NCI-H1417 treated with DMSO at 0.1 percent for 48 hours (cell line): ENCODE data around the gene MLF1.
"Not testable (repeated sequence)": the region's sequence is repeated elsewhere in the genome, so short reads cannot be mapped to it uniquely, and the experiment has no call there.

Experiments used
- DNase-seq: peaks from one replicate; lab custom pipeline; 2025; lab: John Stamatoyannopoulos, UW

The MLF1 gene, protein sequence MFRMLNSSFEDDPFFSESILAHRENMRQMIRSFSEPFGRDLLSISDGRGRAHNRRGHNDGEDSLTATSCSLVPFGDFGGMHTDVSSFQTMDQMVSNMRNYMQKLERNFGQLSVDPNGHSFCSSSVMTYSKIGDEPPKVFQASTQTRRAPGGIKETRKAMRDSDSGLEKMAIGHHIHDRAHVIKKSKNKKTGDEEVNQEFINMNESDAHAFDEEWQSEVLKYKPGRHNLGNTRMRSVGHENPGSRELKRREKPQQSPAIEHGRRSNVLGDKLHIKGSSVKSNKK

DNA sequence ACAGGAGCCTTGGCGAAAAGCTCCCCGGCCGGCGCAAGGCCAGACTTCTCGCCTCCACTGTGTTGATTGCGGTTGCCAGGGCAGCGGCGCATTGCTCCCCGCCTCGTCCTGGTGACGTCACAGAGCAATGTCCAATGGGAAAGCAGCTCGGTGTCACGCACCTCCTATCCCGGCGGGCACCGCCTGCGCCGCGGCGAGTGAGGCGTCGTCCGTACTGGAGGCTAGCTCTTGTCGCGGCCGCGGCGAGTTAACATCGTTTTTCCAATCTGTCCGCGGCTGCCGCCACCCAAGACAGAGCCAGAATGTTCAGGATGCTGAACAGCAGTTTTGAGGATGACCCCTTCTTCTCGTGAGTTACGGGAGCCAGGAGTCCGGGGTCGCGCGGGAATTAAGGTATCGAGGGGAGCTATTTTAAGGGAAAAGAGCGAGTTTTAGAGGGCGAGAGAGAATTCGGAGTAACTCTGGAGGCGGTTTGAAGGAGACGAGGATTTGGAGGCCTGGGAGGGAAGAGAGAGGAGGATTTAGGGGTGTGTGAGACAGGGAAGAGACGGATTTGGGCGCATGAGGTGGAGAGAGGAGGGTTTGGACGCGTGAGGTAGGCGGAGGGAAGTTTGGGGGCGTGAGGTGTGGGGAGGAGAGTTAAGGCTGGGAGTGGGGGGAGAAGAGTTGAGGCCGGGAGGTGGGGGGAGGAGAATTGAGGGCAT, at the start of gene MLF1:
TSS of gene MLF1 (plus strand) at position 196 of the 704 bp plus-strand sequence. CDS start at position 303, 107 bp downstream.
- peak; percentile 87 for DNase-seq

DNA sequence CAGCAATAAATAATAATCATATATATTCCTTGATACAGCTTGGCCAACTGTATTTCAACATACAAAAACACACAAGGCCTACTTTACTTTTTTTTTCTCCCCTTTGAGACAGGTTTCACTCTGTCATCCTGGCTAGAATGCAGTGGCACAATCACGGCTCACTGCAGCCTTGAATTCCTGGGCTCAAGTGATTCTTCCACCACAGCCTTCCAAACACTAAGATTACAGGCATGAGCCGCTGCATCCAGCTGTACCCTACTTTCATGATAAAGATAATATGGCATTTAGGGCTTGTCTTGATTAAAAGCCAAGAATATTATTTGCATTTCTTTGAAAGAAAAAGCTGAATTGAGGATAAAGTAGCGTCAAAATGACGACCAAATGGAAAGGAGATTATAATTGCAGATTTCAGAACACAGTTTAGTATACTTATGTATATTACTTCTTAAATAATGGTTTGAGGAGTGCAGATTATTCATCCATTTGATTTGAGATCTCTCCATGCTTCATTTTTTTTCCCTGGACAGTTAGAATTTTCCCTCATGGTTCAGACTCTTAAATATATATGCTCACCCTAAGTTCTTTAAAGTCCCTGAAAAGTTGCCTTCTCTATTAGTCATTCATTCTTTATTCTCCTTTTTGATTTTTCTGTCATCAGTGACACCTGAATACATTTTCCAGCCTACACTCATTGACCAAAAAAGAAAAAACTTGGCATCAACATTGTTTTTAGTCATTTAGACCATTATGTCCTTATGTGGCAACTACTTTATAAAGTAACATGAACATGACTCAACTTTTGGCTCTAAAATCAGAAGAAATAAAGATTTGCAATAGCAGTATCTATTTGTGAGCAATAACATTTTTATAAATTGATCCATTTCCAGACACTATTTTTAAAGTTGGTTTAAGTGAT, 48.5 kb upstream of the MLF1 start:
- no peak for DNase-seq

DNA sequence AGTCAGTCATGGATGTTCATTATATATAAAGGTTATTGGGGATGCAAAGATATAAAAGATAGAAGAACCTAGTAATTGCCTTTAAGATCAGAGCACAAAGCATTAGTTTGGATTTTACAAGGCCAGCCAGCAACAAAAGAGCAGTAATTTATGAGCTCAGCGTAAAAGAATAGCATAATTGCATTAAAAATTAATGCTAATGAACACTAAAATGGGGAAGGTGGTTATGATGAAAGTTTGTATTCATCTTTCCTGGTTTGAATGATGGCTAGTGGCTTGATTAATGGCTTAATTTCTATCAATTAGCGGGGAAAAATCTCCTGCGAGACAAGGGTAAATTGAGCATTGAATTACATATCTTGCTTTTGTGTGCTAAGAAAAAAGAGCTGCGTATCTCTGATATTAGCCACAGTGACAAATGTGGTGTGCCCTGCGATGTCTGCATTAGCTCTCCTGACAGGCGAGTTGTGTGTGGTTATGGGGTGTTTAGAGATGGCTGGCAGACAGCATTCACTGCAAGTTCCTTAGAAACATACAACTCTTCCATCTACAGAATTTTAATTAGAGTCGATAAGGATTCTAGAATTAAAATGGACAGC, 42.8 kb upstream of the MLF1 start:
- peak; percentile 86 for DNase-seq

DNA sequence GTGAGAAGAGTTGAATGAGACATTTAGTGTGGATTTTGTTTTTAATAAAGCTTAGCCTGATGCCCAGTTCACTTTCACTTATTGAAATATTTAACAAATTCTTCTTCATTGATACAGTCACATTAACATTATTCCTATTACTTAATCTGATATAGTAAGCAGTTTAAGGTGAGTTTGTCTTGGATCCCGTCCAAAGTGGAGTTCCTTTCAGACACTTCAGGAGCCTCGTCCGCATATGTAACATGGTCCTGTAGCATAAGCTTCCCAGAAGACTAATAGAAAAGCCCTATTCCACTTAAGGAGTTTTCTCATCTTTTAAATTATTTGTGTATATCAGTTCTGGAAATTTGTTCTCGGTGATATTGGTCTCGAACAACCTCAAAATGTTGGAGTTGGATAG, 39.7 kb upstream of the MLF1 start:
- peak; percentile 18 for DNase-seq

DNA sequence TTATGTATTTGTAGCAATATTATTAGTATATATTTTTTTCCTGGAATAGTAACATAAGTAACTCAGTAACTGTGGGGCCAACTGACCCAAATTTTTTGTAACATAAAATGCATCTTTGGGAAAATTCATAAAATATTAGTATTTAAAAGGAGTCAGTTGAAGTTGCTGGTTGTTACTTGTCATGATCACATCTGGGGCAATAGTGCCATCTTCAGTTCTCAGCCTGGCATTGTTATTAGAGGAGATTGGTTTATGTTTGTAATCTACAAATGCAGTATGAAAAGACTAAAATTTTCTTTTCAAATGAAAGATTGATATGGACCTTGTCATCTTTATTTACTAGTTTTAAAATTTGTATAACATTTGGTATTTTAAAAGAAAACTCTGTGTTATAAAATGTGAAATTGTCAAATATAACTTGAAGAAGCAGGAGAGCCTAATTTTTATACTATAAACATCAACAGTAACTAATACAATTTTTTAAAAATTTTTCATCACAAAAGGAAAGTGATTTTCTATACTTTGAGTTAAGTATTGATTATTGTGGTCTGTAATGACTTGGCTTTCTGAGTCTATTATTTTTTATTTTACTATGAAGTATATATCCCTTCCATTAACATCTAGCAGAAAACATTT, 38.8 kb upstream of the MLF1 start:
- DNase-seq, result peak; percentile 15

DNA sequence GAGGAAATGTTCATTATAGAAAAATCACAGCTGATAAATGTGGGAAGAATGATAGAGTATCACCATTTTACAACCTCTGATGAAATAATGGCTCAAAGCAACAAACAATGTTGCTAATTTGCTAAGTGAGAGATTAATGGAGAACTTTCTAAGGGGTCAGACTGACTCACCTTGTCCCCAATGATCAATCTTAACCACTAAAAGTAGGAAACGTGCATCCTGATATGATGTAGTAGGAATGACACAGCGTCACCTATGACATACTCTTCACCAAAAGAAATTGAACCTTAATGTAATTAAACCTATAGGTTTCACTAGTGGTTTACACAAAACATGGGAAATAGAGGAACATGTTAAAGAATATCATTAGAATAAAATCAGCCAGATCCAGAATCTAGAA, 35.1 kb upstream of the MLF1 start:
- DNase-seq, result no peak

DNA sequence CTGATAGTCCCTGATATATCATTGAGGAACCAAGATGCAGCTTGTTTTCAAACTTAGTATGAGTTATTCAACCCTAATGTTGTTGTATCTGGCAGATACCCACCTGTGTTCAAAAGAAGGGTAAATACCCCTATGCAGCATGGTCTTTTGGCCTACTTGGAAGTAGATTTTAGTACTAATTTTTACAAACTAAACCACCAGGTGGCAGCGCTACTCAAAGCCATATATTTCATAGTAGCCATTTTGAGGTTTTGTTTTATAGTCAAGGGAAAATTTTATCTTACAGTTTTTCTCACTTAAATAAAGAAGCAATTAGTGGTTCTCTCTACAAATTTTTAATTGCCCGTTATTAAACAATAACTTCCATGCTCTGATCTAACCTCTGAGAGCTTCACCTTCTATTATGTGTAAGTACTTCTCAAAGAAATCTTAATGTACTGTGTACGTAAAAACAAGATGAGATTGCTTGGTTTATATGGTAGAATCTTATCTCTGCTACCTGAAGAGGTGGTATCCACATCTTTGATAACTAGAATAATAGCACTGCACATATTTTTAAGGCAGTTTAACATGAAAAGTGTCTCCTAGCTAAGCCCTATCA, 31.5 kb upstream of the MLF1 start:
- peak; percentile 27 for DNase-seq

DNA sequence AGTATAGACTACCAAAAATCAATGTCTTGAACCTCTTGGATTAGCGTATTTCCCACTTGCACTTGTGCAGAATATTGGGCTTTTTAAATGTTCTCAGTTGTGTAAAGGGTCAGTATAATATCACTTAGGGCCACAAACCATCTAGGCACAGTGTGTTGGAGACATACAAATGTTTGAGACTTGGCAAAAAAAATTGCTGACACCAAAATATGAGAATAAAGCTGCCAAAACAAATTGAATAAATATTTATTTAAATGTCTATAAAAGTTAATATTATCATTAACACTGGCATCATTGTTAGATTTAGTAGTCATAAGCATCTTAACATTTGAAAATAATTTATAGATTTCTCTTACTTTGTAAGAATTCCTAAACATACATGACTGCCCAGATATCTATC, 30.9 kb upstream of the MLF1 start:
- no peak for DNase-seq

DNA sequence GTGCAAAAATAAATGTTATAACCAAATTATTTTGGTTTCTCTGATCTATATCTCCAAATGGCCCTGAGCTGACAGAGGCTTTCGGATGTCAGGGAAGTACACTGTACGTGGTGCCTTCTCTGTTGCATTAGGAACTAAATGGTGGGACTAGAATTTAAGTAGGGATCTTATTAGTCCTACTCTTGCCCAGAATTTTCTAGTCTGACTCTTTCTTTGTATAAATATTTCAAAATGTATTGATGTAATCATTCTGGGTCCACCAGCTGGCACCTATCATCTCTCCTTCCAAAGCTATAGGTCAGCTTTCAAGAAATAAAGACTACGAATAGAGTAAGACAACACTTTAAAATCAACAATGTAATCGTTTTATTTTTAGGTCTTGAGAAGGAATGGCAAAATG, 22.3 kb upstream of the MLF1 start:
- DNase-seq, result no peak

DNA sequence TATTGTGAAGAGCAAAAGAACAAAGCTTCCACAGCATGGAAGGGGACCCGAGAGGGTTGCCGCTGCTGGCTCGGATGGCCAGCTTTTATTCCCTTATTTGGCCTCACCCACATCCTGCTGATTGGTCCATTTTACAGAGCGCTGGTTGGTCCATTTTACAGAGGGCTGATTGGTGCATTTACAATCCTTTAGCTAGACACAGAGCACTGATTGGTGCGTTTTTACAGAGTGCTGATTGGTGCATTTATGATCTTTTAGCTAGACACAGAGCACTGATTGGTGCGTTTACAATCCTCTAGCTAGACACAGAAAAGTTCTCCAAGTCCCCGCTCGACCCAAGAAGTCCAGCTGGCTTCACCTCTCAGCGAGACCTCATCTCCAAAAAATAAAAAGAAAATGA, 21.1 kb upstream of the MLF1 start:
- DNase-seq, result not testable (repeated sequence)

DNA sequence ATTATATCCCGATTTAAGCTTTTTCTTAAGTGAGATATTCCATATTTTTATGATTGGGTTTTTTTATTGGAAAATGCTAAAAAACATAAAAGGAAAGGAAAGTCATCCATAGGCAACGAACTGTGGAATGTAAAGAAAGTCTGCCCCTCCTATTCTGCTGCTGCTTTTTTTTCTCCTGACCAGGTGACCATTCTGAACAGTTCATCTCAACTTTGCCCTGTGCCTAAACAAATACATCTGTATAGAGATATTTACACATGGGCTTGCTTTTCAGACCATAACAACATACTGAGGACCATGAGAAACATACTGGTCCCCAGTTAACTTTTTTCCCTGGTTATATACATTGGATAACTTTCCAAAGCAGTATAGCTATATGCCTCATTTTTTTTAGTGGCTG, 18.9 kb upstream of the MLF1 start:
- no peak for DNase-seq

DNA sequence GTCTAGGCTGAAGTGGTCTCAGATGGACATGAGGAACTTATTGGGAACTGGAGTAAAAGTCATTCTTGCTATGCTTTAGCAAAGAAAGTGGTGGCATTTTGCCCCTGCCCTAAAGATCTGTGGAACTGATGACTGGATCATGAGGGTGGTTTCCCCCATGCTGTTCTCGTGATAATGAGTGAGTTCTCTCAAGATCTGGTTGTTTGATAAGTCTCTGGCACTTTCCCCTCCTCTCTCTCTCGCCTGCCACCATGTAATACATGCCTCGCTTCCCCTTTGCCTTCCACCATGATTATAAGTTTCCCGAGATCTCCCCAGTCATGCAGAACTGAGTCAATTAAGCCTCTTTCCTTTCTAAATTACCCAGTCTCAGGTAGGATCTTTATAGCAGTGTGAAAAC, 11.5 kb upstream of the MLF1 start:
- DNase-seq, result no peak

DNA sequence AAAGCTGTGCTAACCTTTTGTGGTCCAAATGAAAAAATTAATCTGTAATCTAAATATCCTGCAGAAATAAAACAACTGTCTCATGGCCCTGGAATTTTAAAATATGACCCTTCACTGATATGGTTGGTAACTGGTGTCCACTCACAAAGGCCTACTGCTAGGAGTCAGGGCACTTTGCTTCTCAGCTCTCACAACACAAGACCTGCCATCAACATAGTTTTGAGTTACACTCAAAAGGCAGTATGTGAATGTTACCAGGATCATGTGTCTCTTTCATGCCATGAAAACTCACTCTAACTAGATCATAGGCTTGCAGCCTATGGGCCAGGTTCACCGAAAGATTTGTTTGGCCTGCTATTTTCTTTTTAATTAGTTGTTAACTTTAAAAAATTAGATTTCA, 10.0 kb upstream of the MLF1 start:
- DNase-seq, result no peak

DNA sequence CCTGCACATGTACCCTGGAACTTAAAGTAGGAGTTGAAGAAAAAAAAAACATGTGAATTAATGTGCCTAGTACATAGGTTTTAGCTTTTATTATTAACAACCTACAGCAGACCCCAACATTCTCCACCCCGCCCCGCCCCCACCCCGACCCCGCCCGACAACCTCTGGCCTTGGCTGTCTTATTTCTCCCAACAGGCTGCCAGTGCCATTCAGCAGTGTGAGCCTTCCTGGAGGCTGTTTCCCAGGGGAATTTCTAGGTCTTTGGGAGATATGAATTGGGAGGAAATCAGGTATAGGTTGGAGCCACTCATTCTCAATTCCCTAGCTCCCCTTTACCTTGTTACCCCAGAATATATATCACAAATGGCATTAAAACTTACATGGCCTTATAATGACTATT, 8.3 kb upstream of the MLF1 start:
- no peak for DNase-seq

DNA sequence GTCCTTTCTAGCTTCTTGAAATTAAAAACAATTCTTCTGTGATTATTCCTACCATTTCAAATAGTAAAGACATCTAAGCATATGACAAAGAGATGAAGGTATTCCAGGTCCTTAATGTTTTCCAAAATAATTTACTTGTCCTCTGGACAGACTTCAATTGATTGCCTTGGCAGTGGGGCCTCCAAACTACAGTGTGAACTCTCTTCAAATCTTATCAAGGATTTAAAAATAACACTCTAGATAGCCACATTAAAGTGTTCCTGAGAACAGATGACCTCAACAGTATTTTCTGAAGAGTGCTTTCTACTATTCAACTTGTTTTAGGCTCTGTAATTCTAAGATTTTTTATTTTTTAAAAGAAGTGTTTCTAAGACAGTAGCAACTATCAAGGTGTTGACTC, 7.9 kb upstream of the MLF1 start:
- no peak for DNase-seq

DNA sequence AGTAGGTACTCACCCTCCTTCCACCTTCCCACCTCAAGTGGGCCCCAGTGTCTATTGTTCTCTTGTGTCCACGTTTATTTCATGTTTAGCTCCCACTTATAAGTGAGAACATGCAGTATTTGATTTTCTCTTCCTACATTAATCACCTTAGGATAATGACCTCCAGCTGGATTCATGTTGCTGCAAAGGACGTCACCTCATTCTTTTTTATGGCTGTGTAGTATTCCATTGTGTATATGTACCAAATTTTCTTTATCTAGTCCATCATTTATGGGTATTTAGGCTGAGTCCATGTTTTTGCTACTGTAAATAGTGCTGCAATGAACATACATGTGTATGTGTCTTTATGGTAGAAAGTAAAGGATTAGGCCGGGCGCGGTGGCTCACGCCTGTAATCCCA, 5.9 kb upstream of the MLF1 start:
- no peak for DNase-seq

DNA sequence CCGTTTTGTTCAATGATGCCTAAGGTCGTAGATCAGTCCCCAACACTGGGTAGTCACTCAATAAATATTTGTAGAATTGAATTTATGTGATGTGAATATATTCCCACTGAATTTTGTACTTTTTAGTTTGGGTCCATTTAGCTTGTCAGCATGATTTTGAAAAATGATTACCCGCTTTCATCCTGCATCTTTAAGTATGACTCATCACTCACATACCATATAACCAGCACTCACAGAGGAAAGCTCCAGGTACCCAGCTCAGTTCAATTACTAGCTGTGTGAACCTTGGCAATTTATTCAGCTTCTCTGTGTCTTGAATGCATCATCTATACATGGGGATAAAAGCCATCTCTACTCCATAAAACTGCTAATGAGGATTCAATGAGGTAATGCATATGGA, 2.2 kb upstream of the MLF1 start:
- no peak for DNase-seq

DNA sequence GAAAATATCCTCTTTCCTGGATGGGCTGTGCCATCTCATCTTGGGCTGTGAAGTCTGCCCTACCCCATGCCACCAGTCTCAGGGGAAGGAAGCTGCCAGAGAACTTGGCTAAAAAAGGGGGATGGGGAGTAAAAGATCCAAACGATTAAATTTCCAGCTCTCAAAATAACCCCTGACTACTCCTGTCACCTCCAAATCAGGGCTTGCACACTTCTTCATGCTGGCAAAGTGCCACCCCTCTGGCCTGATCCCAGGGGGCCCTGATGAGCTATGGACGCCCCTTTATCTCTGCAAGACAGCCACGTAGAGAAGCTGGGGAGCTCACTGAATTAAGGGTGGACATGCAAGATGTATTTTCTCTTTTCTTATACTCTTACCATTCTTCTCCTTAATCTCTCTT, 1.2 kb upstream of the MLF1 start:
- DNase-seq, result no peak

DNA sequence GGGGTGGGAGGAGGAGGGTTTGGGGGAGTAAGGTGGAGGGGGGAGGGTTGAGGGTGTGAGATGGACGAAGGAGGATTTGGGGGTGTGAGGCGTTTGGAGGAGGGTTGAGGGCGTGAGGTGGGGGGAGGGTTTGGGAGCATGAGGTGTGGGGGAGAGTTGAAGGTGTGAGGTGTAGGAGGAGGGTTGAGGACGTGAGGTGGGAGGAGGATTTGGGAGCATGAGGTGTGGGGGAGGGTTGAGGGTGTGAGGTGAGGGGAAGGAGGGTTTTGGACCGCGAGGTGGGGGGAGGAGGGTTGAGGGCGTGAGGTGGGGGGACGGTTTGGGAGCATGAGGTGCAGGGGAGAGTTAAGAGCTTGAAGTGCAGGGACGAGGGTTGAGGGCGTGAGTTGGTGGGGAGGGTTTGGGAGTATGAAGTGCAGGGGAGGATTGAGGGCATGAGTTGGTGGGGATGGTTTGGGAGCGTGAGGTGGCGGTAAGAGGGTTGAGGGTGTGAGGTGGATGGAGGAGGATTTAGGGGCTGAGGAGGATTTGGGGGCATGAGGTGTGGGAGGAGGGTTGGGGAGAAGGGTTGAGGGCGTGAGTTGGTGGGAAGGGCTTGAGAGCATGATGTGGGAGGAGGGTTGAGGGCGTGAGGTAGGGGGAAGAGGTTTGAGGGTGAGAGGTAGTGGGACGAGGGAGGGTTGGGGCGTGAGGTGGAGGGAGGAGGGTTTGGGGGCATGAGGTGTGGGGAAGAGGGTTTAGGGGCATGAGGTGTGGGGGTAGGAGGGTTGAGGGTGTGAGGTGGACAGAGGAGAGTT, 1.2 kb downstream of the MLF1 start:
- no peak for DNase-seq

DNA sequence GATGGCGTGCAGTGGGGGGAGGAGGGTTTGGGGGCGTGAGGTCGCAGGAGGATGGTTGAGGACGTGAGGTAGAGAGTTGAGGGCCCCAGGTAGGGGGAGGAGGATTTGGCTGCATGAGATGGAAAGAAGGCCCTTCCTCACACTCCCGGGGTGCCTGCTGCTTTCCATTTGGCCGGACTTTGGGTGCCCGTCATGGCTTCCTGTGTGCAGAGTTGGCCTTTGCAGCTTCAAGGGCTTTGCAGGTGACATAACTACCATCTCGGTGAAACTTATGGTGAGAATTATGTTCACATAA, 1.7 kb downstream of the MLF1 start:
- DNase-seq, result no peak

DNA sequence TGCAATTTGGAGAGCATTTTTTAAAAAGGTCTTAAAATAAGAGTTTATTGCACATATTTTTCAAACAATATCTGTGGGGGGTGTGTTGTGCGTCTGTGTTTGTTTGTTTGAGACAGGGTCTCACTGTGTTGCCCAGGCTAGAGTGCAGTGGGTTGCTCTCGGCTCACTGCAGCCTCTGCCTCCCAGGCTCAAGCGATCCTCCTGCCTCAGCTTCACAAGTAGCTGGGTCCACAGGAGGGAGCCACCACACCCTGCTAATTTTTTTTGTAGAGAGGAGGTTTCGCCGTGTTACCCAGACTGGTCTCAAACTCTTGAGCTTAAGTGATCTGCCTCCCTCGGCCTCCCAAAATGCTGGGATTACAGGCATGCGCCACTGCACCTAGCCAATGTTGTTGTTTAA, 2.7 kb downstream of the MLF1 start:
- DNase-seq, result no peak
